GM12891 (cell line): ENCODE data around the gene DGKI.

ENCODE experiments used
- PAX5 ChIP-seq: IDR thresholded peaks from 2 replicates; pipeline ENCODE4 v1.6.1; 2011; ENCODE audit warnings: low read length, moderate library complexity, mild to moderate bottlenecking; ENCODE audit not compliant: insufficient read depth, severe bottlenecking
- POLR2A ChIP-seq: IDR thresholded peaks from 2 replicates; pipeline ENCODE4 v1.6.1; 2011; ENCODE audit warnings: low read depth, low read length, control low read depth
- POLR2AphosphoS5 ChIP-seq: IDR thresholded peaks from 2 replicates; pipeline ENCODE4 v1.6.1; 2011; ENCODE audit warnings: low read depth, low read length, control low read depth
- POU2F2 ChIP-seq: IDR thresholded peaks from 2 replicates; pipeline ENCODE4 v1.6.1; 2011; ENCODE audit warnings: low read depth, mild to moderate bottlenecking, control low read depth, low read length, moderate library complexity
- SPI1 ChIP-seq: IDR thresholded peaks from 2 replicates; pipeline ENCODE4 v1.6.1; 2011; ENCODE audit warnings: low read depth, low read length, control low read depth
- TAF1 ChIP-seq: IDR thresholded peaks from 2 replicates; pipeline ENCODE4 v1.6.1; 2011; ENCODE audit warnings: low read depth, low read length, control low read depth

GRCh38 chr7:137836541-137836940 is 10.2 kb downstream of the DGKI start:
- TF ChIP-seq POLR2AphosphoS5 (no peak), POLR2A (no peak), TAF1 (no peak), SPI1 (no peak), POU2F2 (no peak), PAX5 (no peak)
